PC-9 (cell line): ENCODE measurements around the gene RUNDC3A. TPM values are rescaled to one million over a fixed set of nuclear protein-coding genes. Genes with fewer than 3 reads are reported as not detected.

Experiments used
- BruUV-seq: library from RNA; stranded (reverse); fragments of 400-500 nt; replicated peaks from 2 replicates; lab custom pipeline; 2021; lab: Mats Ljungman, UMichigan
- CTCF ChIA-PET: fragments of 300-600 bp; sonication (Branson Sonifier 250); formaldehyde crosslinking; loops from one replicate; lab custom pipeline; 2022; ENCODE audit warnings: antibody characterized with exemption; lab: Charles Lee
- POLR2A ChIA-PET: fragments of 300-600 bp; sonication (Branson Sonifier 250); formaldehyde crosslinking; loops from one replicate; lab custom pipeline; 2022; ENCODE audit warnings: antibody characterized with exemption; ENCODE audit not compliant: unreplicated experiment; lab: Charles Lee
- DNase-seq, 2 experiments: peaks; one replicate each; pipeline versions ENCODE4 v3.0.0 to v3.0.0-alpha.2; 2015 to 2022; ENCODE audit warnings: mixed read lengths in 1 of 2
- H2AFZ ChIP-seq: fragments of 200-600 bp; sonication (generic); 2 replicates; pipeline ENCODE4 v1.8.1; 2017; ENCODE audit warnings: antibody characterized with exemption
- H3F3A ChIP-seq: fragments of 200-600 bp; sonication (generic); 2 replicates; pipeline ENCODE4 v1.8.1; 2017; ENCODE audit warnings: antibody characterized with exemption, mild to moderate bottlenecking, low read depth; ENCODE audit not compliant: insufficient read depth
- H3K27ac ChIP-seq: fragments of 200-600 bp; sonication (generic); 2 replicates; pipeline ENCODE4 v1.6.1; 2016; ENCODE audit warnings: mixed run types
- H3K27me3 ChIP-seq: fragments of 200-600 bp; sonication (generic); 2 replicates; pipeline ENCODE4 v1.6.1; 2016; ENCODE audit warnings: low read depth, mixed run types; ENCODE audit not compliant: insufficient read depth
- H3K36me3 ChIP-seq: fragments of 200-600 bp; sonication (generic); 2 replicates; pipeline ENCODE4 v1.6.1; 2016; ENCODE audit warnings: low read depth, mixed run types
- H3K4me1 ChIP-seq: fragments of 200-600 bp; sonication (generic); replicated peaks from 2 replicates; pipeline ENCODE4 v1.6.1; 2016; ENCODE audit warnings: mixed run types; ENCODE audit not compliant: insufficient read depth
- H3K4me2 ChIP-seq: fragments of 200-600 bp; sonication (generic); 2 replicates; pipeline ENCODE4 v1.6.1; 2017; ENCODE audit warnings: mixed run types
- H3K4me3 ChIP-seq: fragments of 200-600 bp; sonication (generic); 2 replicates; pipeline ENCODE4 v1.6.1; 2016; ENCODE audit warnings: mixed run types
- H3K79me2 ChIP-seq: fragments of 200-600 bp; sonication (generic); 2 replicates; pipeline ENCODE4 v1.6.1; 2017; ENCODE audit warnings: low read depth, mixed run types
- H3K9me2 ChIP-seq: fragments of 200-600 bp; sonication (generic); 2 replicates; pipeline ENCODE4 v1.8.1; 2017; ENCODE audit warnings: mild to moderate bottlenecking; ENCODE audit not compliant: insufficient read depth
- H3K9me3 ChIP-seq: fragments of 200-600 bp; sonication (generic); 2 replicates; pipeline ENCODE4 v1.8.1; 2016; ENCODE audit warnings: low read depth; ENCODE audit not compliant: insufficient read depth
- H4K20me1 ChIP-seq: fragments of 200-600 bp; sonication (generic); 2 replicates; pipeline ENCODE4 v1.8.1; 2017; ENCODE audit not compliant: insufficient read depth
- CTCF ChIP-seq: fragments of 200-600 bp; sonication (generic); conservative IDR thresholded peaks from 2 replicates; pipeline ENCODE4 v1.6.1; 2017; ENCODE audit warnings: mixed run types, antibody characterized with exemption, mild to moderate bottlenecking, moderate library complexity
- EZH2 ChIP-seq: fragments of 200-600 bp; sonication (generic); IDR thresholded peaks from 2 replicates; pipeline ENCODE4 v1.8.0; 2017; ENCODE audit warnings: antibody characterized with exemption, low read depth
- intact Hi-C: fragments of 100-400 bp; cut with micrococcal nuclease; formaldehyde crosslinking; loops from one replicate; pipeline ENCODE4 v1.10.0; 2022; ENCODE audit not compliant: unreplicated experiment
- total RNA-seq: library from RNA; stranded (reverse); gene quantifications from 2 replicates; pipeline ENCODE4 v1.2.3, GENCODE V29; 2021

RUNDC3A gene
- total RNA-seq, 1 experiment from 2014 or later: not detected

- no peak for DNase-seq
- no peak overlapping the region for H2AFZ ChIP-seq
- H3K9me3 ChIP-seq: no peaks in the 10 kb centered on the region
- CTCF ChIA-PET: no interaction called here
- H3K27ac ChIP-seq: no peak overlapping the region
- no peaks in the 10 kb centered on the region for H4K20me1 ChIP-seq
- intact Hi-C loops: loop anchor here (5.0 kb wide), 1 partner anchor 392 kb away; the partner anchor contains the start of gene PPY
- POLR2A ChIA-PET: no interaction called here
- TF ChIP-seq EZH2: no peak
- TF ChIP-seq CTCF: no peak
- H3K4me3 ChIP-seq: no peak overlapping the region
- peaks cover 15% of the 10 kb centered on the region for H3K4me1 ChIP-seq
- no peaks in the 10 kb centered on the region for H3K36me3 ChIP-seq
- BruUV-seq: no TSS peak
- peaks cover 9% of the 10 kb centered on the region; the same call in 1 of the 2 replicates for H3F3A ChIP-seq
- no peaks in the 10 kb centered on the region for H3K27me3 ChIP-seq
- H3K79me2 ChIP-seq: no peaks in the 10 kb centered on the region
- no peaks in the 10 kb centered on the region for H3K9me2 ChIP-seq
- H3K4me2 ChIP-seq: no peak overlapping the region
These were observed 26.3 kb downstream of the RUNDC3A start for GRCh38 chr17:44334727-44335126.

- DNase-seq: no peak
- peaks cover 24% of the 10 kb centered on the region for H3K4me1 ChIP-seq
- H3K4me3 ChIP-seq: no peak overlapping the region
- BruUV-seq: no TSS peak
- H2AFZ ChIP-seq: no peak overlapping the region
- H3K36me3 ChIP-seq: no peaks in the 10 kb centered on the region
- POLR2A ChIA-PET: interaction anchor here (0.6 kb wide), 1 partner anchor 530 kb away, joined by 6 read pairs; no protein-coding TSS in a partner anchor
- no peaks in the 10 kb centered on the region for H3K9me2 ChIP-seq
- CTCF ChIA-PET: interaction anchor here (0.7 kb wide), 2 partner anchors 263 to 455 kb away, joined by 8 to 16 read pairs; no protein-coding TSS in a partner anchor
- no peak overlapping the region for H3K4me2 ChIP-seq
- TF ChIP-seq CTCF: no peak
- no peak for TF ChIP-seq EZH2
- peaks cover 16% of the 10 kb centered on the region; the same call in 1 of the 2 replicates for H3F3A ChIP-seq
- H3K9me3 ChIP-seq: no peaks in the 10 kb centered on the region
- H3K79me2 ChIP-seq: no peaks in the 10 kb centered on the region
- no peaks in the 10 kb centered on the region for H4K20me1 ChIP-seq
- intact Hi-C loops: no loop called here
- H3K27me3 ChIP-seq: no peaks in the 10 kb centered on the region
- H3K27ac ChIP-seq: no peak overlapping the region
These were observed 27.2 kb downstream of the RUNDC3A start for GRCh38 chr17:44335564-44335963.

- TF ChIP-seq EZH2: no peak
- TF ChIP-seq CTCF: no peak
- DNase-seq: no peak
- no TSS peak for BruUV-seq
These were observed 27.6 kb downstream of the RUNDC3A start for GRCh38 chr17:44335968-44336367.

More at GRCh38 chr17:44335968-44336367, 27.6 kb downstream of the RUNDC3A start:
- ChIA-PET POLR2A (interaction anchor here (0.6 kb wide), 1 partner anchor 530 kb away, joined by 6 read pairs; no protein-coding TSS in a partner anchor), CTCF (interaction anchor here (0.7 kb wide), 2 partner anchors 264 to 455 kb away, joined by 8 to 16 read pairs; no protein-coding TSS in a partner anchor)
- no peak overlapping the region for H2AFZ ChIP-seq
- no peak overlapping the region for H3K4me2 ChIP-seq
- peaks cover 27% of the 10 kb centered on the region for H3K4me1 ChIP-seq
- no peaks in the 10 kb centered on the region for H3K9me3 ChIP-seq
- H3F3A ChIP-seq: peaks cover 19% of the 10 kb centered on the region; the same call in 1 of the 2 replicates
- no peak overlapping the region for H3K27ac ChIP-seq
- H3K36me3 ChIP-seq: no peaks in the 10 kb centered on the region
- intact Hi-C loops: no loop called here
- no peaks in the 10 kb centered on the region for H4K20me1 ChIP-seq
- no peaks in the 10 kb centered on the region for H3K27me3 ChIP-seq
- H3K4me3 ChIP-seq: no peak overlapping the region
- H3K9me2 ChIP-seq: no peaks in the 10 kb centered on the region
- H3K79me2 ChIP-seq: no peaks in the 10 kb centered on the region
